ENCODE results near the gene MGST2.

The MGST2 gene

DNA sequence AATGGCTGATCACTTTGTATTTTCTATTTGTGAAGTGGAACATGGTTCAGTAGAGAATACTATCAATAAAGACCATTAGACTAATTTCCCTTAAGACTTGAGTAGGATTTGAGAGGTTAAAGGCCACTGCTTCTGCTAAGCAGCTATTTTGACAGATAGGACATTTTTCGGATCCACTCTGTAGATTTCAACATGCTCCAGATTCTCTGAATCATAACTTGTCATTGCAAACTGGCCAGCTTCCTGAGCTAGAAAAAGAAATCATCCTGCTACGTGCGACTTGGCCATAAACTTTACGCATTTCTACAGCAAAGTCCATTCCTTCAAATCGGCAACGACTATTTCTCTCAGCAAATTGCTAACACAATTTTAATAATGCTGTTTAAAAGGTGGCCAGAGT lies 55.2 kb downstream of the MGST2 start:
- no peaks in the 10 kb centered on the region for H3K4me1 ChIP-seq (ENCODE audit: insufficient read depth, low read length, poor library complexity, severe bottlenecking)
- peaks cover 57% of the 10 kb centered on the region; the same call in 1 of the 2 replicates for H3K36me3 ChIP-seq (ENCODE audit: insufficient read depth, low read length)
- no peak overlapping the region for H3K9ac ChIP-seq (ENCODE audit: low read depth, low read length, poor library complexity, severe bottlenecking)
- H4K20me1 ChIP-seq (ENCODE audit: insufficient read depth, low read length, poor library complexity, severe bottlenecking) = no peaks in the 10 kb centered on the region
- no peak overlapping the region for H3K4me3 ChIP-seq (ENCODE audit: low read length, poor library complexity, severe bottlenecking)
- H3K9me2 ChIP-seq (replicated peaks; ENCODE audit: low read depth, low read length) = no peaks in the 10 kb centered on the region
- H3K9me3 ChIP-seq (ENCODE audit: insufficient read depth, low read depth, low read length) = no peaks in the 10 kb centered on the region
- H3K79me2 ChIP-seq (ENCODE audit: insufficient read depth, low read length) = no peaks in the 10 kb centered on the region
- no peaks in the 10 kb centered on the region for H3K27me3 ChIP-seq (ENCODE audit: insufficient read depth, low read length, poor library complexity, severe bottlenecking)
- H2AFZ ChIP-seq (ENCODE audit: low read length) = no peak overlapping the region
- no peak overlapping the region for H3K4me2 ChIP-seq (ENCODE audit: low read depth, low read length, poor library complexity, severe bottlenecking)
- TF ChIP-seq CTCF (conservative IDR thresholded peaks at IDR 0.05; ENCODE audit: low read length) (no peak), EZH2phosphoT487 (IDR thresholded peaks at IDR 0.05; ENCODE audit: borderline replicate concordance) (no peak)
- no peaks in the 10 kb centered on the region for H3F3A ChIP-seq (ENCODE audit: low read depth)

DNA sequence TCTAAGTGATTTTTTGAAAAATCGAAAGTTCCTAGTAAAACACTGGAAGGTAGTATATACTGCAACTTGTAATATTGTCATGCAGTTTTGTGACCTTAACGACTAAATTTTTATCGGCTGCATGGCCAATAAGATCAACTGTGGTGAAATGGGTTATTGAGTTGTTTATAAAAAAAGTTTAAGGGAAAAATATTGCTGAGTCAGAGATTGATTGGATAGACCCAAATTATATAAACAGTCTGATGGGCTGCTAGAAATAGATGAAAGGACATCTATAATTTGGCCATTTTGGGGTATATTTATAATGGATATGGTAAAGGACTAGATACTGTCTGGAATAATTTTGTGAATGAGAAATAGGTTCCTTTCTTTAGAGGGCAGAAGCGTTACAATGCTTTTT lies 56.2 kb downstream of the MGST2 start:
- Histone ChIP-seq H3K4me2 (ENCODE audit: low read depth, low read length, poor library complexity, severe bottlenecking) (no peak overlapping the region), H4K20me1 (ENCODE audit: insufficient read depth, low read length, poor library complexity, severe bottlenecking) (no peaks in the 10 kb centered on the region), H3K36me3 (ENCODE audit: insufficient read depth, low read length) (peaks cover 64% of the 10 kb centered on the region; the same call in 1 of the 2 replicates), H3K9ac (ENCODE audit: low read depth, low read length, poor library complexity, severe bottlenecking) (no peak overlapping the region), H3K9me3 (ENCODE audit: insufficient read depth, low read depth, low read length) (no peaks in the 10 kb centered on the region), H3K9me2 (replicated peaks; ENCODE audit: low read depth, low read length) (no peaks in the 10 kb centered on the region), H3K4me1 (ENCODE audit: insufficient read depth, low read length, poor library complexity, severe bottlenecking) (no peaks in the 10 kb centered on the region), H3F3A (ENCODE audit: low read depth) (no peaks in the 10 kb centered on the region), H2AFZ (ENCODE audit: low read length) (no peak overlapping the region), H3K4me3 (ENCODE audit: low read length, poor library complexity, severe bottlenecking) (no peak overlapping the region), H3K79me2 (ENCODE audit: insufficient read depth, low read length) (no peaks in the 10 kb centered on the region), H3K27me3 (ENCODE audit: insufficient read depth, low read length, poor library complexity, severe bottlenecking) (no peaks in the 10 kb centered on the region)
- no peak for TF ChIP-seq CTCF (conservative IDR thresholded peaks at IDR 0.05; ENCODE audit: low read length)
- no peak for TF ChIP-seq EZH2phosphoT487 (IDR thresholded peaks at IDR 0.05; ENCODE audit: borderline replicate concordance)

DNA sequence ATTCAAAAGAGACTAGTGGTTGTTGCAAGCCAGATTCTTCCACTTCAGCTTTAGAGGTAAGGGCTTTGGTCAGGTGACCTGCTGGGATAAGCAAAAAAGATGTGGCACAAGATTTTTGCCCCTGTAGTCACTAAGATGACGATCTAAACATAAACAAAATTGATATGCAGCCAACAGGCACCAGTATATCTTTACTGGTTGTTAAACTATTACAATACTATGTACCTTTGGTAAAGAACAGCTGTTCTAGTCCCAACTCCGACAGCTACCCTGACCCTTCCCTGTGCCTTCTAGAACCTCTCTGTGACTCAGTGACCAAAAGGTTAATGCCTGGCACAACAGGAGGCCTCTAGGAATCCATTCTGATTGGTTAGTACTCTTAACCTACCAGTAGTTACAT lies 59.6 kb downstream of the MGST2 start:
- Histone ChIP-seq H3K9ac (ENCODE audit: low read depth, low read length, poor library complexity, severe bottlenecking) (no peak overlapping the region), H4K20me1 (ENCODE audit: insufficient read depth, low read length, poor library complexity, severe bottlenecking) (no peaks in the 10 kb centered on the region), H3K4me3 (ENCODE audit: low read length, poor library complexity, severe bottlenecking) (no peak overlapping the region), H3K27me3 (ENCODE audit: insufficient read depth, low read length, poor library complexity, severe bottlenecking) (no peaks in the 10 kb centered on the region), H3K36me3 (ENCODE audit: insufficient read depth, low read length) (peaks cover 63% of the 10 kb centered on the region; the same call in 1 of the 2 replicates), H3K9me2 (replicated peaks; ENCODE audit: low read depth, low read length) (no peaks in the 10 kb centered on the region), H3K9me3 (ENCODE audit: insufficient read depth, low read depth, low read length) (no peaks in the 10 kb centered on the region), H3F3A (ENCODE audit: low read depth) (no peaks in the 10 kb centered on the region), H3K4me2 (ENCODE audit: low read depth, low read length, poor library complexity, severe bottlenecking) (no peak overlapping the region), H2AFZ (ENCODE audit: low read length) (no peak overlapping the region), H3K79me2 (ENCODE audit: insufficient read depth, low read length) (no peaks in the 10 kb centered on the region), H3K4me1 (ENCODE audit: insufficient read depth, low read length, poor library complexity, severe bottlenecking) (no peaks in the 10 kb centered on the region)
- no peak for TF ChIP-seq EZH2phosphoT487 (IDR thresholded peaks at IDR 0.05; ENCODE audit: borderline replicate concordance)
- TF ChIP-seq CTCF (conservative IDR thresholded peaks at IDR 0.05; ENCODE audit: low read length) = no peak
